ENCODE data around the gene RIT2.

GRCh38 chr18:43009674-43010073 is 105.8 kb downstream of the RIT2 start:
- TF ChIP-seq MYC (IDR thresholded peaks at IDR 0.05; ENCODE audit: borderline replicate concordance, low read length) (no peak), BHLHE40 (IDR thresholded peaks at IDR 0.05; ENCODE audit: low read depth, low read length) (no peak), CTCF (IDR thresholded peaks at IDR 0.05) (no peak), CHD2 (IDR thresholded peaks at IDR 0.05; ENCODE audit: low read length, partially characterized antibody) (no peak), HDAC2 (IDR thresholded peaks at IDR 0.05) (no peak), KDM1A (IDR thresholded peaks at IDR 0.05; ENCODE audit: low read depth) (no peak), MAX (IDR thresholded peaks at IDR 0.05) (no peak), POLR2A (IDR thresholded peaks at IDR 0.05; ENCODE audit: low read length) (no peak), CBX8 (IDR thresholded peaks at IDR 0.05) (no peak), JUN (IDR thresholded peaks at IDR 0.05) (no peak)
